GM13976 (cell line): Measurements from ENCODE around the gene MYO18A.

ENCODE experiments used
- DNase-seq: peaks from one replicate; pipeline ENCODE4 v3.0.0; 2012; ENCODE audit warnings: low spot score
- in situ Hi-C: fragments of 300-500 bp; cut with MboI; formaldehyde crosslinking; loops from one replicate; pipeline ENCODE4 v1.12.0; 2022; ENCODE audit warnings: low sequenced_read_pairs, mixed read lengths, inconsistent platforms; ENCODE audit not compliant: unreplicated experiment
- TF ChIP-seq, protein P1 (sequence below): IDR thresholded peaks from 2 replicates; pipeline ENCODE4 v1.5.1; 2012; ENCODE audit warnings: borderline replicate concordance, mild to moderate bottlenecking; ENCODE audit not compliant: insufficient read depth; ENCODE audit errors: extremely low read depth, missing control alignments, control extremely low read depth

The MYO18A gene

DNA sequence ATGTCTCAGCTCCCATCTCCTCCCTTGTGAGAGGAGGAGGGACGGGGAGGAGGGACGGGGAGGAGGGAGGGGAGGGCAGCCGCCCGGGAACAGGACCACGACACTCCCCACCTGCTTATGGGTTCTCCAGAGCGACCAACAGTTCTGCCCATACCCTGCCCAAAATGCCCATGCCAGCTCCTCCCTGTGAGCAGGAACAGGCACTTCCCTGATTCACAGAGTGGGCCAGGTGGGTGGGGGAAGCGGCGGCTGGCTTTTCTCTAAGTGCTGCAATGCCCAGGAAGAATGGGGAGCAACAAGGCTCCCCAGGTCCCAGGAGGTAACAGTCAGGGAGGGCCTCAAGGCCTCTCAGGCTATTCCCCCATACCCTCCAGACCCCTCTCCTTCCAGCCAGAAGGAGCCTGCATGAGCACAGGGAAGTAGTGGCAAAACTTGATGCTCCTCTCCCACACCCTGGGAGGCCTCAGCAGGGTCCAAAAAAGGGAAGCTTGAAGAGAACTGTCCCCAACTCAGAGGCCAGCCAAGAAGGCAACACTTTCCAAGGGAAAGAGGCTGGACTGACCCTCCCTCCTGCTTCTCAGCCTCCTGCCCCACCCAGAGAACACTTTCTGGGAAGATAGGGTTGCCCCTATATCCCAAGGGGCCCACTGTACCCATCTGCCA is 53.8 kb downstream of the MYO18A start:
- TF ChIP-seq, protein P1, sequence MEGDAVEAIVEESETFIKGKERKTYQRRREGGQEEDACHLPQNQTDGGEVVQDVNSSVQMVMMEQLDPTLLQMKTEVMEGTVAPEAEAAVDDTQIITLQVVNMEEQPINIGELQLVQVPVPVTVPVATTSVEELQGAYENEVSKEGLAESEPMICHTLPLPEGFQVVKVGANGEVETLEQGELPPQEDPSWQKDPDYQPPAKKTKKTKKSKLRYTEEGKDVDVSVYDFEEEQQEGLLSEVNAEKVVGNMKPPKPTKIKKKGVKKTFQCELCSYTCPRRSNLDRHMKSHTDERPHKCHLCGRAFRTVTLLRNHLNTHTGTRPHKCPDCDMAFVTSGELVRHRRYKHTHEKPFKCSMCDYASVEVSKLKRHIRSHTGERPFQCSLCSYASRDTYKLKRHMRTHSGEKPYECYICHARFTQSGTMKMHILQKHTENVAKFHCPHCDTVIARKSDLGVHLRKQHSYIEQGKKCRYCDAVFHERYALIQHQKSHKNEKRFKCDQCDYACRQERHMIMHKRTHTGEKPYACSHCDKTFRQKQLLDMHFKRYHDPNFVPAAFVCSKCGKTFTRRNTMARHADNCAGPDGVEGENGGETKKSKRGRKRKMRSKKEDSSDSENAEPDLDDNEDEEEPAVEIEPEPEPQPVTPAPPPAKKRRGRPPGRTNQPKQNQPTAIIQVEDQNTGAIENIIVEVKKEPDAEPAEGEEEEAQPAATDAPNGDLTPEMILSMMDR, result no peak
- no peak for DNase-seq
- in situ Hi-C loops, result no loop called here

GRCh38 chr17:29125651-29126050 is 54.5 kb downstream of the MYO18A start:
- in situ Hi-C loops, result no loop called here
- DNase-seq, result no peak
- TF ChIP-seq, protein P1, result no peak

DNA sequence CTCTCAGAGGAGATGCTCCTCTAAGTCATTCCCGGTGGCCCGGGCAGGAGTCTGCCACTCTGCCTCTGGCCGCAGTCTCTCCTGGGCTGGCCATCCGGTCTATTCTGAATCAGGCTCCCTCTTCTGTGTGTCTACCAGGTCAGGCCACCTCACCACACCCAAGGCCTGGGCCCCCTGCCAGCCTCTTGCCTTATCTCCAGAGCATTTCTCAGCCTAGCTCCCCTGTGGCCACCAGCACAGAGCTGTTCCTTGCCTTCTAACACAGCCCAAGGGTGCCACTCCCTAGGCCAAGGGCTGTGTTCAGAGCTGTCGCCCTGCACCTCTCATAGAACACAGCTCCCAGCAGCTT is 55.3 kb downstream of the MYO18A start:
- in situ Hi-C loops, result loop anchor here (25.0 kb wide), 1 partner anchor 388 kb away; the partner anchor contains the start of genes NEK8, TLCD1 and TRAF4
- no peak for DNase-seq
- TF ChIP-seq, protein P1, result no peak

DNA sequence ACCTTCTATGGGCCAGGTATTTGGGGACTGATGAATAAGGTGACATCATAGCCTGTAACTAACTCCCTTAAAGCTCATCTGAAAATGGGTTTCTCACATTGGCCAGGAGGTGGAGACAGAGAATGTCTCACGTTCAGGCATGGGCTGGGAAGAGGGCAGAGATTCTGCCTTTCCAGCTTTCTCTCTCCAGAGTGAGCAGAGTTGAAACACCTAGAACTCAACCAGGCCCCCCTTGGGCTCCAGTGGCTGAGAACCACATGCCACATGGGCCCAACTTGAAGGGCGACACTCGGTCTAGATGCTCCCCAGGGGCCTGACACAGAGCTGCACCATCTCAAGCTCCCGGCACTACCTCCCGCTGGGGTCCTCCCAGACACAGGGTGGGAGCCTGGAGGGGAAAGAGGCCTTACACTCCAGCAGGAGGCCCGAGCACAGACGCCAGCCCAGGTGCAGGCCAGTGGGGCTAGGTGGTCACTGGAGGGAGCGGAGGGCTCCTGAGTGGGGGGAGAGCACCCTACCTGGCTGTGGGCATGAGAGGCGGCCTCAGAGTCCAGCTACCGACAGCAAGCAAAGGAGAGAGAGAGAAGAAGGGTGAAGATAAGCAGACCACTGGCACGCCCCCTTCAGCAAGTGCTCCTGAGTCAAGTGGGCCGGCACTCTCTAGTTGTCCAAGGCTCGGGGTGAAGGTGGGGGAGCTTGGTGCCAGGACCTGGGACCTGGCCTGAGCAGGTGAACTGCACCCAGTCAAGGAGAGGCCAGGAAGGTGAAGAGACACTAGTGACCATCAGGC is 55.9 kb downstream of the MYO18A start:
- peak; percentile 84 for DNase-seq
- TF ChIP-seq, protein P1, result peak; percentile 63
- in situ Hi-C loops, result loop anchor here (25.0 kb wide), 1 partner anchor 387 kb away; the partner anchor contains the start of genes NEK8, TLCD1 and TRAF4

DNA sequence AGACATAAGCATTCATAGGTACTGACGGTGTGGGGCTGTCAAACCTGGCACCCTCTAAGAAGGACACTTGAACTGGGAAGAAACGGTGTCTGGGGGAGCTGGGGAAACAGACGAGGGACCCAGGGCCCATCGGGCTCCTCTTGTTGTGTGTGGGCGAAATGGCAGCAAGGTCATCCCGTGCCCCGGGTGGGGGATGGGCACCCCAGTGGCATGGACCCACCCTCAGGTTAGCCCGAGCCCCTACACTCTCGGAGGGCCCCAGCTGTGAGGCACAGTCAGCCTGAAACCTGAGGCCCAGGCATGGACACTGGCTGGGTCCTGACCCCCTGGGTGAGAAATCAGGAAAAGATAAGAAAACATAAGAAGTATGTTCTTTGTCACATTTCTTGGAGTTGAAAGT is 57.1 kb downstream of the MYO18A start:
- TF ChIP-seq, protein P1, result no peak
- no peak for DNase-seq
- in situ Hi-C loops, result loop anchor here (25.0 kb wide), 1 partner anchor 386 kb away; the partner anchor contains the start of genes NEK8, TLCD1 and TRAF4

DNA sequence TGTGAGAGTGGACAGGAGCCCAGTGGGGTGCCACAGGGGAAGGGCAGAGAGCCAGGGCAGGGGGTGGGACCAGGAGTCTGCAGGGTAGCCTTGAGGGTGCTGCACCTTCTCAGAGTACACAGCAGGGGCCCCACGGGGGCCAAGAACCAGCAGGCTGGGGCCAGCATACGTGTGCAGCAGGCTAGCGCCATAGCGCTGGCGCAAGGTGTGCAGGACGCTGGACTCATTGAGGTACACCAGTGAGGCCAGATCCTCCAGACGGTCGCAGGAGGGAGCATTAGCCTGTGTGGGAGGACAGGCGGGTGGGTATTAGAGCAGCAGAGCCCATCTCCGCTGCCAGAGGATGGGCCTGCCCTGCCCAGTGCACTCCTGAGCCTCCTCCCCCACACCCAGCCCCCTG is 58.8 kb downstream of the MYO18A start:
- in situ Hi-C loops, result loop anchor here (25.0 kb wide), 1 partner anchor 384 kb away; the partner anchor contains the start of genes NEK8, TLCD1 and TRAF4
- no peak for DNase-seq
- TF ChIP-seq, protein P1, result no peak
